GM18907 (cell line): ENCODE measurements around the gene BOK.

Experiments
- ATAC-seq: cut with Tn5 transposase; IDR thresholded peaks from one replicate; pipeline ENCODE4 v1.9.1; 2021; ENCODE audit warnings: mild to moderate bottlenecking, moderate library complexity; ENCODE audit not compliant: unreplicated experiment

The BOK gene

GRCh38 chr2:241618829-241619228, 60.3 kb downstream of the BOK start:
- ATAC-seq = no peak

GRCh38 chr2:241619597-241620418, 61.3 kb downstream of the BOK start:
- no peak for ATAC-seq

GRCh38 chr2:241620419-241620769, 61.8 kb downstream of the BOK start:
- no peak for ATAC-seq
